H9 (cell line): ENCODE results near the gene HTRA3. TPM values are rescaled to one million over a fixed set of nuclear protein-coding genes. Genes with fewer than 3 reads are reported as not detected.

Experiments used
- DNase-seq: peaks from one replicate; pipeline ENCODE4 v3.0.0-alpha.2; 2017
- H2AFZ ChIP-seq: one replicate; pipeline ENCODE4 v1.6.1; 2013; ENCODE audit warnings: mild to moderate bottlenecking, low read length, control low read depth, moderate library complexity
- H2AK5ac ChIP-seq: 2 replicates; pipeline ENCODE4 v1.6.1; 2013; ENCODE audit warnings: low read length, control low read depth, mixed read lengths; ENCODE audit not compliant: insufficient read length
- H2BK120ac ChIP-seq: one replicate; pipeline ENCODE4 v1.6.1; 2013; ENCODE audit warnings: low read depth, mild to moderate bottlenecking, low read length, control low read depth, inconsistent platforms; ENCODE audit not compliant: poor library complexity, severe bottlenecking
- H2BK12ac ChIP-seq: 2 replicates; pipeline ENCODE4 v1.6.1; 2013; ENCODE audit warnings: low read length, control low read depth, mixed read lengths, low read depth; ENCODE audit not compliant: insufficient read length
- H2BK15ac ChIP-seq: 2 replicates; pipeline ENCODE4 v1.6.1; 2013; ENCODE audit warnings: low read depth, low read length, control low read depth
- H2BK20ac ChIP-seq: one replicate; pipeline ENCODE4 v1.6.1; 2013; ENCODE audit warnings: low read depth, mild to moderate bottlenecking, low read length, control low read depth, inconsistent platforms; ENCODE audit not compliant: poor library complexity, severe bottlenecking
- H2BK5ac ChIP-seq: 2 replicates; pipeline ENCODE4 v1.6.1; 2013; ENCODE audit warnings: low read length, control low read depth, mixed read lengths; ENCODE audit not compliant: insufficient read length
- H3K14ac ChIP-seq: 2 replicates; pipeline ENCODE4 v1.6.1; 2013; ENCODE audit warnings: low read length, control low read depth; ENCODE audit not compliant: insufficient read depth
- H3K18ac ChIP-seq: 2 replicates; pipeline ENCODE4 v1.6.1; 2013; ENCODE audit warnings: low read depth, mild to moderate bottlenecking, mixed read lengths, low read length, control low read depth; ENCODE audit not compliant: insufficient read length
- H3K23ac ChIP-seq: 2 replicates; pipeline ENCODE4 v1.6.1; 2013; ENCODE audit warnings: low read length, control low read depth, mixed read lengths, low read depth; ENCODE audit not compliant: insufficient read length
- H3K23me2 ChIP-seq: 2 replicates; pipeline ENCODE4 v1.6.1; 2013; ENCODE audit warnings: low read depth, mild to moderate bottlenecking, mixed read lengths, low read length, control low read depth; ENCODE audit not compliant: insufficient read length, poor library complexity, severe bottlenecking
- H3K27ac ChIP-seq: 2 replicates; pipeline ENCODE4 v1.5.1; 2013; ENCODE audit warnings: low read length, control low read depth, mixed read lengths, low read depth; ENCODE audit not compliant: insufficient read length
- H3K27me3 ChIP-seq: 2 replicates; pipeline ENCODE4 v1.6.1; 2013; ENCODE audit warnings: low read length, control low read depth, inconsistent platforms; ENCODE audit not compliant: insufficient read depth
- H3K4ac ChIP-seq: 2 replicates; pipeline ENCODE4 v1.6.1; 2013; ENCODE audit warnings: low read depth, mild to moderate bottlenecking, control low read depth, inconsistent platforms, low read length, moderate library complexity
- H3K4me1 ChIP-seq: 2 replicates; pipeline ENCODE4 v1.6.1; 2013; ENCODE audit warnings: low read length, control low read depth, inconsistent platforms; ENCODE audit not compliant: insufficient read depth
- H3K4me2 ChIP-seq: 2 replicates; pipeline ENCODE4 v1.6.1; 2013; ENCODE audit warnings: low read length, control low read depth, mixed read lengths; ENCODE audit not compliant: insufficient read length, insufficient read depth
- H3K56ac ChIP-seq: 2 replicates; pipeline ENCODE4 v1.6.1; 2013; ENCODE audit warnings: low read depth, mild to moderate bottlenecking, mixed read lengths, low read length, control low read depth; ENCODE audit not compliant: insufficient read length
- H3K79me1 ChIP-seq: 2 replicates; pipeline ENCODE4 v1.6.1; 2013; ENCODE audit warnings: low read depth, mild to moderate bottlenecking, moderate library complexity, low read length, control low read depth, inconsistent platforms; ENCODE audit not compliant: insufficient read depth, poor library complexity, severe bottlenecking
- H3K79me2 ChIP-seq: 2 replicates; pipeline ENCODE4 v1.6.1; 2013; ENCODE audit warnings: low read length, control low read depth, inconsistent platforms; ENCODE audit not compliant: insufficient read depth
- H3K9ac ChIP-seq: 2 replicates; pipeline ENCODE4 v1.6.1; 2013; ENCODE audit warnings: low read length, control low read depth, mixed read lengths; ENCODE audit not compliant: insufficient read length; ENCODE audit errors: extremely low read depth
- H3K9me3 ChIP-seq: one replicate; pipeline ENCODE4 v1.6.1; 2013; ENCODE audit warnings: low read depth, low read length, inconsistent platforms; ENCODE audit not compliant: control insufficient read depth
- H3T11ph ChIP-seq: one replicate; pipeline ENCODE4 v1.6.1; 2013; ENCODE audit warnings: mild to moderate bottlenecking, low read length, control low read depth, inconsistent platforms
- H4K20me1 ChIP-seq: one replicate; pipeline ENCODE4 v1.6.1; 2013; ENCODE audit not compliant: control insufficient read depth, insufficient read length, insufficient read depth
- H4K5ac ChIP-seq: 2 replicates; pipeline ENCODE4 v1.6.1; 2013; ENCODE audit warnings: low read depth, mild to moderate bottlenecking, mixed read lengths, low read length, control low read depth; ENCODE audit not compliant: insufficient read length
- H4K8ac ChIP-seq: replicated peaks from 2 replicates; pipeline ENCODE4 v1.6.1; 2013; ENCODE audit warnings: low read length, control low read depth, mixed read lengths, low read depth; ENCODE audit not compliant: insufficient read length
- H4K91ac ChIP-seq: 2 replicates; pipeline ENCODE4 v1.6.1; 2013; ENCODE audit warnings: low read depth, mild to moderate bottlenecking, moderate library complexity, mixed read lengths, low read length, control low read depth; ENCODE audit not compliant: insufficient read length
- H3K27ac Mint-ChIP-seq, 3 experiments: 2 replicates in 2 of 3; 3 replicates in 1 of 3; pipeline ENCODE4 v1.8.0; 2020 to 2021; ENCODE audit warnings: mixed read lengths in 3 of 3, mild to moderate bottlenecking in 1 of 3, moderate library complexity in 1 of 3
- H3K27me3 Mint-ChIP-seq: 2 replicates; pipeline ENCODE4 v1.8.0; 2021; ENCODE audit warnings: low read depth, mild to moderate bottlenecking, moderate library complexity, mixed read lengths
- H3K36me3 Mint-ChIP-seq, 3 experiments: 2 replicates in 2 of 3; 3 replicates in 1 of 3; pipeline ENCODE4 v1.8.0; 2020 to 2021; ENCODE audit warnings: low read depth in 3 of 3, mixed read lengths in 3 of 3; ENCODE audit not compliant: insufficient read depth in 1 of 3
- H3K4me1 Mint-ChIP-seq, 2 experiments: 2 replicates each; pipeline ENCODE4 v1.8.0; 2020; ENCODE audit warnings: mixed read lengths in 2 of 2
- H3K4me3 Mint-ChIP-seq, 2 experiments: 2 replicates in 1 of 2; 3 replicates in 1 of 2; pipeline ENCODE4 v1.8.0; 2020 to 2021; ENCODE audit warnings: mild to moderate bottlenecking in 2 of 2, mixed read lengths in 2 of 2, moderate library complexity in 1 of 2
- H3K9me3 Mint-ChIP-seq, 2 experiments: 2 replicates in 1 of 2; 3 replicates in 1 of 2; pipeline ENCODE4 v1.8.0; 2020; ENCODE audit warnings: mild to moderate bottlenecking in 2 of 2, mixed read lengths in 2 of 2, moderate library complexity in 1 of 2
- WGBS: extraction: QIAGEN DNeasy Blood & Tissue Kit; methylation state at CpG from one replicate; pipeline ENCODE4 v1.1.7; 2013; ENCODE audit warnings: missing lambda C conversion rate, low lambda C conversion rate, mixed read lengths; ENCODE audit not compliant: insufficient read length; ENCODE audit errors: extremely low coverage; 5-methylcytosine and 5-hydroxymethylcytosine counted together
- total RNA-seq: library from RNA; stranded (reverse); gene quantifications from 2 replicates; pipeline ENCODE4 v1.2.1, GENCODE V29; 2021
- TF ChIP-seq, protein P1 (sequence below): fragments of 200-600 bp; sonication (generic); conservative IDR thresholded peaks from 3 replicates; pipeline ENCODE4 v1.8.0; 2021; ENCODE audit warnings: antibody characterized with exemption, mild to moderate bottlenecking

Gene HTRA3
- total RNA-seq, 1 experiment from 2014 or later: 3.0 TPM

DNA sequence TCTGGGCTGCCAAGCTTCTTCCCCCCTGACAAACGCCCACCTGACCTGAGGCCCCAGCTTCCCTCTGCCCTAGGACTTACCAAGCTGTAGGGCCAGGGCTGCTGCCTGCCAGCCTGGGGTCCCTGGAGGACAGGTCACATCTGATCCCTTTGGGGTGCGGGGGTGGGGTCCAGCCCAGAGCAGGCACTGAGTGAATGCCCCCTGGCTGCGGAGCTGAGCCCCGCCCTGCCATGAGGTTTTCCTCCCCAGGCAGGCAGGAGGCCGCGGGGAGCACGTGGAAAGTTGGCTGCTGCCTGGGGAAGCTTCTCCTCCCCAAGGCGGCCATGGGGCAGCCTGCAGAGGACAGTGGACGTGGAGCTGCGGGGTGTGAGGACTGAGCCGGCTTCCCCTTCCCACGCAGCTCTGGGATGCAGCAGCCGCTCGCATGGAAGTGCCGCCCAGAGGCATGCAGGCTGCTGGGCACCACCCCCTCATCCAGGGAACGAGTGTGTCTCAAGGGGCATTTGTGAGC lies 37.0 kb downstream of the HTRA3 start:
- H3K4me1 ChIP-seq: no peaks in the 10 kb centered on the region
- no peak overlapping the region for H2AK5ac ChIP-seq
- no peak overlapping the region for H2BK15ac ChIP-seq
- Mint-ChIP-seq H3K4me3 (no peak overlapping the region), H3K27me3 (peaks cover 18% of the 10 kb centered on the region), H3K9me3 (no peaks in the 10 kb centered on the region; a peak in 2 of 5 replicates), H3K4me1 (peaks cover 4 to 9% of the 10 kb centered on the region in 2 experiments), H3K36me3 (no peaks in the 10 kb centered on the region), H3K27ac (no peak overlapping the region)
- peak overlapping the region; percentile 19 for H3K18ac ChIP-seq
- no peak overlapping the region for H4K8ac ChIP-seq
- H3K23me2 ChIP-seq: no peaks in the 10 kb centered on the region
- no peaks in the 10 kb centered on the region for H3K79me2 ChIP-seq
- H3K4ac ChIP-seq: no peak overlapping the region
- H3K4me2 ChIP-seq: no peak overlapping the region
- no peak overlapping the region for H3T11ph ChIP-seq
- peak overlapping the region; percentile 1; the same call in 1 of the 2 replicates for H3K14ac ChIP-seq
- H3K27me3 ChIP-seq: no peaks in the 10 kb centered on the region
- H2AFZ ChIP-seq: no peak overlapping the region
- no peak overlapping the region for H3K23ac ChIP-seq
- TF ChIP-seq, protein P1, sequence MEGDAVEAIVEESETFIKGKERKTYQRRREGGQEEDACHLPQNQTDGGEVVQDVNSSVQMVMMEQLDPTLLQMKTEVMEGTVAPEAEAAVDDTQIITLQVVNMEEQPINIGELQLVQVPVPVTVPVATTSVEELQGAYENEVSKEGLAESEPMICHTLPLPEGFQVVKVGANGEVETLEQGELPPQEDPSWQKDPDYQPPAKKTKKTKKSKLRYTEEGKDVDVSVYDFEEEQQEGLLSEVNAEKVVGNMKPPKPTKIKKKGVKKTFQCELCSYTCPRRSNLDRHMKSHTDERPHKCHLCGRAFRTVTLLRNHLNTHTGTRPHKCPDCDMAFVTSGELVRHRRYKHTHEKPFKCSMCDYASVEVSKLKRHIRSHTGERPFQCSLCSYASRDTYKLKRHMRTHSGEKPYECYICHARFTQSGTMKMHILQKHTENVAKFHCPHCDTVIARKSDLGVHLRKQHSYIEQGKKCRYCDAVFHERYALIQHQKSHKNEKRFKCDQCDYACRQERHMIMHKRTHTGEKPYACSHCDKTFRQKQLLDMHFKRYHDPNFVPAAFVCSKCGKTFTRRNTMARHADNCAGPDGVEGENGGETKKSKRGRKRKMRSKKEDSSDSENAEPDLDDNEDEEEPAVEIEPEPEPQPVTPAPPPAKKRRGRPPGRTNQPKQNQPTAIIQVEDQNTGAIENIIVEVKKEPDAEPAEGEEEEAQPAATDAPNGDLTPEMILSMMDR: no peak
- no peak overlapping the region for H2BK120ac ChIP-seq
- no peak overlapping the region for H2BK5ac ChIP-seq
- no peak overlapping the region for H2BK12ac ChIP-seq
- no peak overlapping the region for H2BK20ac ChIP-seq
- H3K56ac ChIP-seq: no peak overlapping the region
- H4K20me1 ChIP-seq: no peaks in the 10 kb centered on the region
- no peak overlapping the region for H4K5ac ChIP-seq
- no peaks in the 10 kb centered on the region for H3K9me3 ChIP-seq
- no CpG with 5 or more reads among the region's 16 CpGs for WGBS
- no peak overlapping the region for H3K27ac ChIP-seq
- no peaks in the 10 kb centered on the region for H3K79me1 ChIP-seq
- H3K9ac ChIP-seq: no peak overlapping the region
- DNase-seq: no peak
- H4K91ac ChIP-seq: no peak overlapping the region
